Measurements from ENCODE around the gene ABCD2.

Gene ABCD2

GRCh38 chr12:39586816-39587215 lies 32.8 kb downstream of the ABCD2 start:
- TF ChIP-seq, protein P1, sequence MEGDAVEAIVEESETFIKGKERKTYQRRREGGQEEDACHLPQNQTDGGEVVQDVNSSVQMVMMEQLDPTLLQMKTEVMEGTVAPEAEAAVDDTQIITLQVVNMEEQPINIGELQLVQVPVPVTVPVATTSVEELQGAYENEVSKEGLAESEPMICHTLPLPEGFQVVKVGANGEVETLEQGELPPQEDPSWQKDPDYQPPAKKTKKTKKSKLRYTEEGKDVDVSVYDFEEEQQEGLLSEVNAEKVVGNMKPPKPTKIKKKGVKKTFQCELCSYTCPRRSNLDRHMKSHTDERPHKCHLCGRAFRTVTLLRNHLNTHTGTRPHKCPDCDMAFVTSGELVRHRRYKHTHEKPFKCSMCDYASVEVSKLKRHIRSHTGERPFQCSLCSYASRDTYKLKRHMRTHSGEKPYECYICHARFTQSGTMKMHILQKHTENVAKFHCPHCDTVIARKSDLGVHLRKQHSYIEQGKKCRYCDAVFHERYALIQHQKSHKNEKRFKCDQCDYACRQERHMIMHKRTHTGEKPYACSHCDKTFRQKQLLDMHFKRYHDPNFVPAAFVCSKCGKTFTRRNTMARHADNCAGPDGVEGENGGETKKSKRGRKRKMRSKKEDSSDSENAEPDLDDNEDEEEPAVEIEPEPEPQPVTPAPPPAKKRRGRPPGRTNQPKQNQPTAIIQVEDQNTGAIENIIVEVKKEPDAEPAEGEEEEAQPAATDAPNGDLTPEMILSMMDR (IDR thresholded peaks at IDR 0.05; ENCODE audit: insufficient read depth, low read depth, low read length, missing control alignments): no peak
- no peak for DNase-seq (ENCODE audit: low read depth)
- no peak overlapping the region for H3K4me3 ChIP-seq (ENCODE audit: low read depth, low read length)

GRCh38 chr12:39581592-39581991 lies 38.0 kb downstream of the ABCD2 start:
- no peak for DNase-seq (ENCODE audit: low read depth)

DNA sequence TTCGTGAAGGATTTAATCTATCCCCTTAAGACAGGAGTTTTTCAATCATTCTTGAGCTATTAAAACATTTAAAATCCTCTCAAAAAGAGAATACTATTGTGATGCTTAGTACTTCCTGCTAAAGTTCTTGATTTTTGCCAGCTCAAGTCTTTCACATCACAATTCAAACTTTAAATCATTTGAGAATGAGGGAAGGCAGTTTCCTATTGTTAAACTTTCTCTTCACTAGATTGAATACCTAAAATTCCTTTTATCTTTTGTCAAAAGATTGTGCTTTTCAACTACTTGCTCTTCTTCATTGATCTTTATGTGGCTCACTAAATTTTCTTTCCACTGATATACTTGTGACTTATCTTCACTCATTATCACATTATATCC lies 44.1 kb downstream of the ABCD2 start:
- TF ChIP-seq, protein P1 (IDR thresholded peaks at IDR 0.05; ENCODE audit: insufficient read depth, low read depth, low read length, missing control alignments): no peak
- no peak for DNase-seq (ENCODE audit: low read depth)
- no peak overlapping the region for H3K4me3 ChIP-seq (ENCODE audit: low read depth, low read length)

More at GRCh38 chr12:39581592-39581991, 38.0 kb downstream of the ABCD2 start:
- TF ChIP-seq, protein P1 (IDR thresholded peaks at IDR 0.05; ENCODE audit: insufficient read depth, low read depth, low read length, missing control alignments): no peak
- no peak overlapping the region for H3K4me3 ChIP-seq (ENCODE audit: low read depth, low read length)

DNA sequence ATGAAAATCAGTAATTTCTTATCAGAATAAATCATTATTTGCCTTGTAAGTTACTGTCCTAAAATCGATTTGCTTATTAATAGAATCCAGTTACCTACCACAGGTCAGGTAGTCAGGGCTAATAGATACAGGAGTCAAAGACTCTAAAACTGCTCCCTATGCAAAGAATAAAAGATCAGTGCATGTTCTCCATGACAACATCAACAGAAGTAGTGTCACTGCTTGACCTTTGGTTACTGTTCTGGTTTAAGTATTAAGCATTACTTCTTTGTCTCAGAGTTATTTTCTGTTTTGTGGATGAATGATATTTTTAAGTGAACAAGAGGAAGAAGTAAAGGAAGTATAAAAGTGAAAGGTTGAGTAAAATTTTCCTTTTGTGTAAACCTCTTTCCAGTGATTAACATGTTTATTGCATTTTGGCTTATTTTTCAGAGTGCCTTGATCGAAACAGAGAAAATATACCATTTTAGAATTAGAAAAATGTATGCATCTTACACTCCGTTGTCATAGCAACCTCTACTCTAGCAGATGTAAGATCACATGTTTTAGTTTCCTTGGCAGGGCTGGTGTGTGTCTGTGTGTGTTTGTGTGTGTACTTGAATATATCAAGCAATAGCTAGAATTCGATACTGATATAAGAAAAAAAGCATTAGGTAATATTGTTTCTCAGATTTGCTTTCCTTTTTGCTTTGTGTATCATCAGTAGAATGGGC lies 44.7 kb downstream of the ABCD2 start:
- DNase-seq (ENCODE audit: low read depth): no peak
- H3K4me3 ChIP-seq (ENCODE audit: low read depth, low read length): no peak overlapping the region
- TF ChIP-seq, protein P1 (IDR thresholded peaks at IDR 0.05; ENCODE audit: insufficient read depth, low read depth, low read length, missing control alignments): no peak

DNA sequence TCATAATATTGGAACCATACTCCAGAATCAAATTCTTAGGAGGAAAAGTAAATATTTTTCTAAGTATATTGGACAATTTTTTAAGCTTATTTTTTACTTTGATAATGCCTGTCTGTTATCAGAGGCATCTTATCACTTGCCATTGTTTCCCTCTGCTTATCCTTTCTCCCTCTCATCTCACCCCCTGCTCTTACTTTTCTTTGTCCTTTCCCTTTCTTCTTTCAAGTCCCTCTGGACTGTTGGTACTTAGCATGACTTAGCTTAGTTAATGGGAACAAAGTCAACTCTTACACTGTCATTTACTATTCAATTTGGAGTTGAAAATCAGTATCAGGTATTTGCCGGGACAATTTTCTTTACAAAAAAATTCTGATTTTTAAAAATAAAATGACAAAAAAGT lies 45.2 kb downstream of the ABCD2 start:
- H3K4me3 ChIP-seq (ENCODE audit: low read depth, low read length): no peak overlapping the region
- TF ChIP-seq, protein P1 (IDR thresholded peaks at IDR 0.05; ENCODE audit: insufficient read depth, low read depth, low read length, missing control alignments): no peak
- no peak for DNase-seq (ENCODE audit: low read depth)

- H3K4me3 ChIP-seq (ENCODE audit: low read depth, low read length): no peak overlapping the region
- DNase-seq (ENCODE audit: low read depth): no peak
- TF ChIP-seq, protein P1 (IDR thresholded peaks at IDR 0.05; ENCODE audit: insufficient read depth, low read depth, low read length, missing control alignments): no peak
Observed at GRCh38 chr12:39573971-39574370, 45.6 kb downstream of the ABCD2 start.

GRCh38 chr12:39572551-39572950 lies 47.1 kb downstream of the ABCD2 start:
- H3K4me3 ChIP-seq (ENCODE audit: low read depth, low read length): no peak overlapping the region
- no peak for DNase-seq (ENCODE audit: low read depth)
- TF ChIP-seq, protein P1 (IDR thresholded peaks at IDR 0.05; ENCODE audit: insufficient read depth, low read depth, low read length, missing control alignments): no peak

Measured in GM12865 (cell line).